Kidney (tissue), 14 donors: ENCODE measurements around the gene PKD1. TPM values are rescaled to one million over a fixed set of nuclear protein-coding genes. Genes with fewer than 3 reads are reported as not detected.

Experiments used
- DNase-seq, 5 donors: peaks; one replicate each; pipeline ENCODE4 v3.0.0-alpha.2; 2013 to 2020
- FAIRE-seq: peaks from 2 replicates; lab custom pipeline; 2012; peaks lifted over from hg19 to GRCh38; lab: Jason Lieb, UNC
- H3K27ac ChIP-seq, 2 donors: one replicate each; pipeline ENCODE4 v1.7.0; 2013; ENCODE audit warnings: low read depth in 2 of 2, low read length in 2 of 2, inconsistent platforms in 1 of 2
- H3K27me3 ChIP-seq: one replicate; pipeline ENCODE4 v1.7.1; 2013; ENCODE audit warnings: low read length, inconsistent platforms; ENCODE audit not compliant: control insufficient read depth, insufficient read depth
- H3K36me3 ChIP-seq, 3 donors: one replicate each; pipeline versions ENCODE4 v1.7.0 to v1.7.1; 2013; ENCODE audit warnings: low read length in 3 of 3, control low read depth in 1 of 3, inconsistent platforms in 1 of 3; ENCODE audit not compliant: insufficient read depth in 3 of 3, control insufficient read depth in 2 of 3
- H3K4me1 ChIP-seq, 3 donors: one replicate each; pipeline versions ENCODE4 v1.7.0 to v1.7.1; 2013; ENCODE audit warnings: low read length in 3 of 3, inconsistent platforms in 1 of 3, low read depth in 1 of 3; ENCODE audit not compliant: control insufficient read depth in 2 of 3, insufficient read depth in 2 of 3
- H3K4me3 ChIP-seq, 3 donors: one replicate each; pipeline versions ENCODE4 v1.7.0 to v1.8.1; 2013; ENCODE audit warnings: low read length in 3 of 3, control low read depth in 1 of 3, inconsistent platforms in 1 of 3
- H3K9ac ChIP-seq, 3 donors: one replicate each; pipeline versions ENCODE4 v1.7.0 to v1.7.1; 2013; ENCODE audit warnings: low read length in 3 of 3, control low read depth in 1 of 3, inconsistent platforms in 1 of 3
- H3K9me3 ChIP-seq, 3 donors: one replicate each; pipeline versions ENCODE4 v1.7.0 to v1.7.1; 2013; ENCODE audit warnings: low read length in 3 of 3, control low read depth in 1 of 3, inconsistent platforms in 1 of 3; ENCODE audit not compliant: control insufficient read depth in 2 of 3, insufficient read depth in 1 of 3
- CTCF ChIP-seq: IDR thresholded peaks from 3 replicates; pipeline ENCODE4 v1.5.1; 2012; ENCODE audit warnings: mild to moderate bottlenecking, moderate library complexity, borderline replicate concordance; ENCODE audit not compliant: insufficient read depth; ENCODE audit errors: extremely low read depth
- intact Hi-C: fragments of 100-400 bp; cut with DNase I; formaldehyde crosslinking; loops from one replicate; pipeline ENCODE4 v1.11.1; 2022
- polyA plus RNA-seq: library from polyadenylated mRNA; stranded (reverse); fragments of 350-450 nt; fragmentation: Illumina TruSeq; extraction: RNeasy Lipid Tissue Mini Kit (QIAGEN cat#74804); gene quantifications from one replicate; pipeline ENCODE4 v1.2.3, GENCODE V29; 2014; ENCODE audit warnings: low read depth, low replicate concordance; ENCODE audit not compliant: insufficient read depth
- total RNA-seq: library from RNA; stranded (reverse); fragmentation: NEBNext Ultra II Directional; extraction: Animal tissue kit (Norgen Biotek cat#: 25700); gene quantifications from one replicate; pipeline ENCODE4 v1.2.1, GENCODE V29; 2021
- donor health status: control.
- donor health status: control.
- donor health status: control.
- donor health status: control.
- donor health status: control.
- donor health status: DM: yes; HTN: yes; CAD: no.
- donor health status: Normal renal cell carcinoma (clear cell type).

PKD1 gene
- total and polyA plus RNA-seq, 2 donors from 2014 or later: 16.2 to 88.3 TPM

DNA sequence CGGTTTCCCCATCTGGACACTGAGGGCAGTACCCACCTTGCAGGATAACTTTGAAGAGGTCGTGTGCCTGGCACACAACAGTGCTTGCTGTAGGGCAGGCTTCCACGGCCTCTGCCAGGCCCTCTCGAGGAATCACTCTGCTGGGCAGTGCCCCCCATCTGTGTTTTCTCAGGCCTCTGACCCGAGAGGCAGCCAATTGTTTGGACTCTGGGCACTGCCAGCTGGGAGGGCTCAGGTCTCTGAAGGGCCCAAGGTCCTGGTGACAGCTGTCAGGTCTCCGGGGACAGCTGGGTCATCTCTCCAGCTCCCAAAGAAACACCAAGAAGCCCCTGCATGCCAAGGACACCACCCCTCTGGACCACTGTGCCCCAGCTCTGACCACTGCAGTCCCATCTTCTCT is 11.7 kb upstream of the PKD1 start:
- intact Hi-C loops: loop anchor here (10.0 kb wide), 1 partner anchor 123 kb away; the partner anchor contains the start of gene NHERF2
- peaks cover 0 to 3% (median 0%) of the 10 kb centered on the region in 3 donors for H3K36me3 ChIP-seq
- no peaks in the 10 kb centered on the region for H3K9me3 ChIP-seq
- no peak overlapping the region for H3K9ac ChIP-seq
- FAIRE-seq: no peak
- peak overlapping the region; percentile 45 to 69 for H3K27ac ChIP-seq
- TF ChIP-seq CTCF: no peak
- no peaks in the 10 kb centered on the region for H3K27me3 ChIP-seq
- peak in 1 of 5 donors; percentile 53 for DNase-seq
- H3K4me1 ChIP-seq: peaks cover 0 to 32% (median 2%) of the 10 kb centered on the region in 3 donors
- no peak overlapping the region for H3K4me3 ChIP-seq

DNA sequence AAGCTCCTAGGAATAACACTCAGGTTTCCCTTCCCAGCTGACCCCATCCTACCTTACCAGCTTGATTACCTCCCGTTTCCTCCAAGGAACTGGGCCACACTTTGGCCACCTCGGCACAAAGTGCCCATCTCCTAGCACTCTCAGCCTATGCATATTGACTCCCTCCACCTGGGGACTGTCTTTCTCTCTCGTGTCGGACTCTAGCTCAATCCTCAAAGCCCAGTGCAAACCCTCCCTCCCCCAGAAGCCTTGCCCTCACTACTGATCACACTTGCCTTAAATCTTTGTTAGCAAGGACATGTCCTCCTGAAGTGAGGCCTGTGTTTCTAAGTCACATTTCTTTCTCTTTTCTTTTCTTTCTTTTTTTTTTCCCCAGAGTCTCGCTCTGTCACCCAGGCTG is 10.1 kb upstream of the PKD1 start:
- Histone ChIP-seq H3K9me3 (no peaks in the 10 kb centered on the region), H3K9ac (no peak overlapping the region), H3K27ac (no peak overlapping the region), H3K27me3 (no peaks in the 10 kb centered on the region), H3K4me3 (no peak overlapping the region), H3K4me1 (peaks cover 0 to 20% (median 0%) of the 10 kb centered on the region in 3 donors), H3K36me3 (no peaks in the 10 kb centered on the region)
- no peak for TF ChIP-seq CTCF
- intact Hi-C loops: loop anchor here (10.0 kb wide), 1 partner anchor 121 kb away; the partner anchor contains the start of gene NHERF2
- no peak for FAIRE-seq
- DNase-seq: no peak

- intact Hi-C loops: loop anchor here (10.0 kb wide), 1 partner anchor 119 kb away; the partner anchor contains the start of gene NHERF2
- no peak for FAIRE-seq
- peak in 1 of 5 donors; percentile 64 for DNase-seq
These were observed 8.3 kb upstream of the PKD1 start for GRCh38 chr16:2143878-2144485.

More at GRCh38 chr16:2143878-2144485, 8.3 kb upstream of the PKD1 start:
- Histone ChIP-seq H3K9ac (no peak overlapping the region), H3K27ac (no peak overlapping the region), H3K27me3 (no peaks in the 10 kb centered on the region), H3K36me3 (no peaks in the 10 kb centered on the region), H3K9me3 (no peaks in the 10 kb centered on the region), H3K4me3 (no peak overlapping the region), H3K4me1 (peaks cover 0 to 11% (median 0%) of the 10 kb centered on the region in 3 donors)
- TF ChIP-seq CTCF: no peak
